Neural cell (in vitro differentiated cells): ENCODE data around the gene ASCC1.

Experiments
- EP300 ChIP-seq: fragments of 450-650 bp; conservative IDR thresholded peaks from 2 replicates; pipeline ENCODE4 v1.6.1; 2014; ENCODE audit warnings: antibody characterized with exemption, mild to moderate bottlenecking, moderate library complexity; ENCODE audit not compliant: poor library complexity, severe bottlenecking
- SMC3 ChIP-seq: fragments of 450-650 bp; conservative IDR thresholded peaks from 2 replicates; pipeline ENCODE4 v1.6.1; 2014; ENCODE audit warnings: antibody characterized with exemption, mild to moderate bottlenecking, moderate library complexity; ENCODE audit not compliant: poor library complexity
- TF ChIP-seq, protein P1 (sequence below): fragments of 450-650 bp; IDR thresholded peaks from 2 replicates; pipeline ENCODE4 v1.5.1; 2014; ENCODE audit warnings: antibody characterized with exemption, mild to moderate bottlenecking, moderate library complexity; ENCODE audit not compliant: poor library complexity, severe bottlenecking

- TF ChIP-seq, protein P1, sequence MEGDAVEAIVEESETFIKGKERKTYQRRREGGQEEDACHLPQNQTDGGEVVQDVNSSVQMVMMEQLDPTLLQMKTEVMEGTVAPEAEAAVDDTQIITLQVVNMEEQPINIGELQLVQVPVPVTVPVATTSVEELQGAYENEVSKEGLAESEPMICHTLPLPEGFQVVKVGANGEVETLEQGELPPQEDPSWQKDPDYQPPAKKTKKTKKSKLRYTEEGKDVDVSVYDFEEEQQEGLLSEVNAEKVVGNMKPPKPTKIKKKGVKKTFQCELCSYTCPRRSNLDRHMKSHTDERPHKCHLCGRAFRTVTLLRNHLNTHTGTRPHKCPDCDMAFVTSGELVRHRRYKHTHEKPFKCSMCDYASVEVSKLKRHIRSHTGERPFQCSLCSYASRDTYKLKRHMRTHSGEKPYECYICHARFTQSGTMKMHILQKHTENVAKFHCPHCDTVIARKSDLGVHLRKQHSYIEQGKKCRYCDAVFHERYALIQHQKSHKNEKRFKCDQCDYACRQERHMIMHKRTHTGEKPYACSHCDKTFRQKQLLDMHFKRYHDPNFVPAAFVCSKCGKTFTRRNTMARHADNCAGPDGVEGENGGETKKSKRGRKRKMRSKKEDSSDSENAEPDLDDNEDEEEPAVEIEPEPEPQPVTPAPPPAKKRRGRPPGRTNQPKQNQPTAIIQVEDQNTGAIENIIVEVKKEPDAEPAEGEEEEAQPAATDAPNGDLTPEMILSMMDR: no peak
- TF ChIP-seq EP300 (no peak), SMC3 (no peak)
These were observed 111.0 kb downstream of the ASCC1 start for GRCh38 chr10:72105098-72105475.
